KBM-7 (cell line): ENCODE data around the gene LAIR2.

Experiments used
- DNase-seq: peaks from one replicate; pipeline ENCODE4 v3.0.0-alpha.2; 2015
- in situ Hi-C: fragments of 300-500 bp; cut with MboI; formaldehyde crosslinking; loops from 2 replicates; pipeline ENCODE4 v1.14.3; 2020; ENCODE audit warnings: low sequenced_read_pairs, low pct_unique_long_range_greater_than_20kb, mixed read lengths

LAIR2 gene, protein sequence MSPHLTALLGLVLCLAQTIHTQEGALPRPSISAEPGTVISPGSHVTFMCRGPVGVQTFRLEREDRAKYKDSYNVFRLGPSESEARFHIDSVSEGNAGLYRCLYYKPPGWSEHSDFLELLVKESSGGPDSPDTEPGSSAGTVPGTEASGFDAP

DNA sequence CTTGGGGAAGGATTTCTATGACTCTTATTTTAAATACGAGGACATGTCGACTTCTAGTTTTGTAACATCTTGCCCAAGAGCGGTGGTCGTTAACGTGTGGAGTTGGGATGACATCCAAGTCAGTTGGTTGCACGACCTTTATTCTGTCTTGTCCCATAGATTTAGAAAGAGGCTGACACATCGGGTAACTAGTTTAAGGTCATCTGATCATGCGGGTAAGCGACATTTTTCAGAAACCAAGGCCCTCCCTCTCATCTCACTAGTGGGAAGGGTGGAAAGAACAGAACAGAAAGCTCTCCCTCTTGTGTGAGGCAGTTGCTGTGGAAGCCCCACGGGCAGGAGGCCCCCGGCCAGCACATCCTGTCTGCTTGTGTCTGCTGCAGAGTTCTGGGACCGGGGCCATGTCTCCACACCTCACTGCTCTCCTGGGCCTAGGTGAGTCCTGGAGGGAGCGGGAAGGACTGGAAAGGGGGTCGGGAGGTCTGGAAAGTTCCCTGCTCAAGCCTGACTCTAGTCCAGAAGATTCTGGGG, at the start of gene LAIR2:
TSS of gene LAIR2 (plus strand) at position 314 of the 531 bp plus-strand sequence. CDS start at position 402, 88 bp downstream.
- DNase-seq, result no peak
- in situ Hi-C loops, result no loop called here

DNA sequence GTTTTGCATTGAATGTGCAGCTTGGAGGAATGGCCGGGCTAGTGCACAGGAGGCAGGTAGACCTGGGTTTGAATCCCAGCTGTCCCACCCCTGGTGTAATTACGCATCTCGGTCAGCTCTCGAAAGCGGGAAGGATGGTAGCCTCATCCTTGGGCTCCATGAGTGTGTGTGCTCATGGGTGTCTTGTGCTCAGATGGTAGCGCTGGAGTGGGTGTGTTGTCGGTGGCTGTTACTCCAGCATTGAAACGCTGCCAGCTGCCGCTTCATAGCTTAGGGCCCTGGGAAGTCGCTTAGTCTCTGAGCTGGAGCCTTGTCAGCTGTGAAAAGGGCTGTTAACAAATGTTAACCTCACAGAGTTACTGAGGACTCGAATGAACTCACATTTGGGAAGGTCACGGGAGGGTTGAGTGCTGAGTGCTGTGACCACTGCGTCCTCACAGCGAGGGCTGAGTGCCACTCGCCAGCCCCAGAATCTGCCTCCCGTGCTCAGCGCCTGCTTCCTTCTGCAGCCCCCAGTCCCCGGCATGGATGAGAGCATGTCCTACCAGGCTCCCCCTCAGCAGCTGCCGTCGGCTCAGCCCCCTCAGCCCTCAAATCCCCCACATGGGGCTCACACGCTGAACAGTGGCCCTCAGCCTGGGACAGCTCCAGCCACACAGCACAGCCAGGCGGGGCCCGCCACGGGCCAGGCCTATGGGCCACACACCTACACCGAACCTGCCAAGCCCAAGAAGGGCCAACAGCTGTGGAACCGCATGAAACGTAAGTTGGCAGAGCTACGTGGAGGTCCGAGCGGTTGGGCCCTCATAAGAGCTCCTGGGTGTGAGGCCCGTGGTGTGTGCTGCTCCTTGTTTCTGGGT, 48.5 kb upstream of the LAIR2 start:
- in situ Hi-C loops, result no loop called here
- no peak for DNase-seq

DNA sequence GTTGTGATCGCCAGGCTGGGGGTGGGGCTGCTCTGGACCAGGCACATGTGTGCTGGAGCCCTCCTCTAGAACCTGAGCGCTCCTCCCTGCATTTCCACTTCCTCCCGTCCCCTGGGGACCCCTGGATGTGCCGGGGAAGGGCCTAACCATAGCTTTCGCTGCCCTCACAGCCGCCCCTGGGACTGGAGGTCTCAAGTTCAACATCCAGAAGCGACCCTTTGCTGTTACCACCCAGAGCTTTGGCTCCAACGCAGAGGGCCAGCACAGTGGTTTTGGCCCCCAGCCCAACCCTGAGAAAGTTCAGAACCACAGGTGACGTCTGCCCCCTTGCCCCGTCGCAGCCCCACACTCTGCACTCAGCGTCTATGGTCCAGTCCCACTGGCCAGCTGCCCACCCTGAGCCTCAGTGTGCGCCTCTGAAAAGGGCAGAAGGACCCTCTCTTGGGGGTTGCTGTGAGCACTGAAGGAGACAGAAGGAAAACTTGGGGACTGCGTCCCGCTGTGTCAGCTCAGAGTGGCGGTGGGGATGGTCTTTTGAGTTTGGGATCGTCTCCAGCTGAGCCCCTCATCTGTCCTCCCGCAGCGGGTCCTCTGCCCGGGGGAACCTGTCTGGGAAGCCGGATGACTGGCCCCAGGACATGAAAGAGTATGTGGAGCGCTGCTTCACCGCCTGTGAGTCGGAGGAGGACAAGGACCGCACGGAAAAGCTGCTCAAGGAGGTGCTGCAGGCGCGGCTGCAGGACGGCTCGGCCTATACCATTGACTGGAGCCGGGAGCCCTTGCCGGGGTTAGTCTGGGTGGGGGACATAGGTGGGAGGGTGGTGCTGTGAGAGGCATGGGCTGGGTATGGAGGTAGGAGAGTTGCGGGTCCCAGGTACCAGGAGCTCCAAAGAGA, 47.6 kb upstream of the LAIR2 start:
- no peak for DNase-seq
- in situ Hi-C loops, result no loop called here

DNA sequence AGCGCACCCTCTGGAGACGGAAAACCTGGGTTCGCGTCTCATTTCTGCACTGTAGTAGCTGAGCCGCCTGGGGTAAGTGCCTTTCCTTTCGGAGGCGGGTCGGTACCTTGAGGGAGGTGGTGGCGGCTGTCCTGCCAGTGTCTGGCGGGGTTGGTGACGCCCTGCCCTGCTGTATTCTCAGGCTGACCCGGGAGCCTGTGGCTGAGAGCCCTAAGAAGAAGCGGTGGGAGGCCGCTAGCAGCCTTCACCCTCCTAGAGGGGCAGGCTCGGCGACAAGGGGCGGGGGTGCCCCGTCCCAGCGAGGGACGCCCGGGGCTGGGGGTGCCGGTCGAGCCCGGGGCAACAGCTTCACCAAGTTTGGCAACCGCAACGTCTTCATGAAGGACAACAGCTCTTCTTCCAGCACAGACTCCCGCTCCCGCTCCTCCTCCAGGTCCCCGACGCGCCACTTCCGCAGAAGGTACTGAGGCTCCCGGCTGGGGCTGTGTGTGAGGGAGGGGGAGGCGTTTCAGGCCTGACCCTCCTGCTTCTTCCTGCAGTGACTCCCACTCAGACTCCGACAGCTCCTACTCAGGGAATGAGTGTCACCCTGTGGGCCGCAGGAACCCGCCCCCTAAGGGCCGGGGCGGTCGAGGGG, 46.7 kb upstream of the LAIR2 start:
- in situ Hi-C loops, result no loop called here
- DNase-seq, result no peak

DNA sequence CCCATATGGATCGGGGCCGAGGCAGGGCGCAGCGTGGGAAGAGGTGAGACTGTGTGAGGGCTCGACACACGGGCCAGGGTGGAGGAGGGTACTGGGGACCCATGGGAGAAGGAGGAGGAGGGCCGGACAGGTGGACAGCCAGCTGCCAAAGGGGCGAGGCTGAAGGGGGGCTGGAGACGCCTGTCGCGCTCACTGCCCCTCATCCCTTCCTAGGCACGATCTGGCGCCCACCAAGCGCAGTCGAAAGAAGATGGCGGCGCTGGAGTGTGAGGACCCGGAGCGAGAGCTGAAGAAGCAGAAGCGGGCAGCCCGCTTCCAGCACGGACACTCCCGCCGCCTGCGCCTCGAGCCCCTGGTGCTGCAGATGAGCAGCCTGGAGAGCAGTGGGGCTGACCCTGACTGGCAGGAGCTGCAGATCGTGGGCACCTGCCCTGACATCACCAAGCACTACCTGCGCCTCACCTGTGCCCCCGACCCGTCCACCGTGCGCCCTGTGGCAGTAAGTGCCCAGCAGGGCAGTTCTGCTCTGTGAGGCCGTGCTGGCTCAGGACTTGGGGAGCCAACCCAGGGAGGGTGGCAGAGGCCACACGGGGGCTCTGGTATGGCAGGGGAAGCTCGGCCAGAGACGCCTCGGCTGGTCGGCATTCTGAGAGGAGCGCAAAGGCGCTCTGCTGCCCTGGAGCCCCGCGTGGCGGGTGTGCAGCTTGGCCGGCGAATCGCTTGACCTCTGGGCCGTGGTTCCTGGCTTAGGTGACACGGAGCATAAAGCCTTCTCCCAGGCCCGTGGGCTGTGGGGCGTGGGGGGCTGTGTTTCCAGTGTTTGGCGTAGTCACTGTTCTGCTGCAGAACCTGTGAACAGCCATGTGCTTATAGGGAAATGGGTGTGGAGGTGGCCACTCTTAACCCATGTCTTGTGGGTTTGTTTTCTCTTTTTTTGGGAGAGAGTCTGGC, 45.9 kb upstream of the LAIR2 start:
- in situ Hi-C loops, result no loop called here
- no peak for DNase-seq

DNA sequence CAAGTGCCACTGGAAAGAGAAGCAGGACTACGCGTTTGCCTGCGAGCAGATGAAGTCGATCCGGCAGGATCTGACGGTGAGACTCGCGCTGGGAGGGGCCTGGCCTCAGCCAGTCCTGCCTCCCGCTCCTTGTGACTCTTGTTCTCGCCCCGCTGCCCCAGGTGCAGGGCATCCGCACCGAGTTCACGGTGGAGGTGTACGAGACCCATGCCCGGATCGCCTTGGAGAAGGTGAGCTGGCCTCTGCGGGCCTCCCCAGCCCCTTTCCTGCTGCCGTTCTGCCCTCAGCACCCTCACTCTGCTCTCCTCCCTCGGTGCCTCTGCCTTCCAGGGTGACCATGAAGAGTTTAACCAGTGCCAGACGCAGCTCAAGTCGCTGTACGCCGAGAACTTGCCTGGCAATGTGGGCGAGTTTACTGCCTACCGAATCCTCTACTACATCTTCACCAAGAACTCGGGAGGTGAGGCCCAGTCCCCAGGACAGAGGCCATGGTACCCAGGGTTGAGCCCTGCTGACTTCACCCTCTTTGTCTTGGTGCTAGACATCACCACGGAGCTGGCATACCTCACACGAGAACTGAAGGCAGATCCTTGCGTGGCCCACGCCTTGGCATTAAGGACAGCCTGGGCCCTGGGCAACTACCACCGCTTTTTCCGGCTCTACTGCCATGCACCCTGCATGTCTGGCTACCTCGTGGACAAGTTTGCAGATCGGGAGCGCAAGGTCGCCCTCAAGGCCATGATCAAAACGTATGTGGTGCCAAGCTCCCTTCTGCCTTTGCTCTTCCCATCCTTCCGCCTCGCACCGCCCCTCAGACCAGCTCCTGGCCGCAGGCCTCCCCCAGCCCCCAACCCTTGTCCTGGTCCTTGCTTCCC, 44.6 kb upstream of the LAIR2 start:
- in situ Hi-C loops, result no loop called here
- DNase-seq, result no peak

DNA sequence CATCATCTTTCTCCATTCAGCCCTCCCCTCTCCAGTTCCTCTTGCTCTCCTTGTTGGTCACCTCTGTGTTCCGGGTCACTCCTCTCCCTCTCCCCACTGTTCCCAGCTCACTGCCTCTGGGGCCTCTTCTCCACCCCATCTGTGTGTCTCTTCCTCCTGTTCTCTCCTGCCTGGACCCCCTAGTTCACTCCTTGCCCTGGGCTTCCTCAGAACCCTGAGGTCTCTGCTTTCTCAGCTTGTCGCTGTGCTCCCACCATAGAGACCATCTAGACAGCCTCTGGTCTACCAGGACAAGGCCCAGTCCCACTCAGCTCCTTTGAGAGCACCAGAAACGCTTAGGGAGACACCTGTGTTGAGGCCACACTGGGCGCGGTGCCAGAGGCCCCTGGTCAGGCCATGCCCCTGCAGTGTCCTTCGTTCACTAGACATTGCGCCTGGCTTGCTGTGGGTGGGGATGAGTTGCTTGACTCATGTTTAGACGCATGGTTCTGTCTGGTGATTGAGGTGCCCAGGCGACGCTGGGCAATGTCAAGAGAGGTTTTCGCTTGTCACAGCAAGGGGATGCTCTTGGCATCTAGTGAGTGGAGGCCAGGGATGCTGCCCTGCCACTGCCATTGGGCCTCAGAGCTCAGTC, 43.9 kb upstream of the LAIR2 start:
- in situ Hi-C loops, result no loop called here
- DNase-seq, result no peak

DNA sequence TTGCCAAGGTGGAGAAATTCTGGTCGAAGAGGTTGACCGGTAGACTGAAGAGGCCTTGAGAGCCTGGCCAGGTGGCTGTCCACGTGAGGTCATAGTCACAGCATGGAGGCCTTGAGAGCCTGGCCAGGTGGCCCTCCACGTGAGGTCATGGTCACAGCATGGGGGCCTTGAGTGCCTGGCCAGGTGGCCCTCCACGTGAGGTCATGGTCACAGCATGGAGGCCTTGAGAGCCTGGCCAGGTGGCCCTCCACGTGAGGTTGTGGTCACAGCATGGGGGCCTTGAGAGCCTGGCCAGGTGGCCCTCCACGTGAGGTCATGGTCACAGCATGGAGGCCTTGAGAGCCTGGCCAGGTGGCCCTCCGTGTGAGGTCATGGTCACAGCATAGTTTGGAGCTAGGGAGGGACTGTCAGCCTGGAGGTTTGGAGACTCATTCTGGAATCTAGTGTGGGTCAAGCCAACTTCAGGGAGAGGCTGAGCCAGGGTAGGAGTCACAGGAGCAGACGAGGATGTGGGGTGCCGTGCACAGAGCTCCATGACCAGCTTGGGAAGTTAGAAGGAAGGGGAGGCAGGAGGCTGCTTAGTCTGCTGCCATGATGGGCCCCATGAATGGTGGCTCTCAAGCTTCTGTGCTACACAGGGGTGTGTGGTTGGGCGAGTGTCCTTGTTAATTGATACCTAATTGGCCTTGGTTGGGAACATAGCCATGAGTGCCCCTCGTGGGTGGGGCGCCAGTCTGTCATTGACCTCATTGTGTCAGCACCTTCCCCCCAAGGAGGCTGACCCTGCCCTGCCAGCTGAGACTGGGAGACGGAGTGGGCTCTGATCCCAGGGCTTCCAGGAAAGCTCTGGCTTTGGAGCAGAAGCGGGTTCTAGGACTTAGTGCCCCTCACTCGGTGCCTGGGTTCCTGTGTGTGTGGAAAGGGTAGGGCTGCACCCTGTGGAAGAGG, 43.1 kb upstream of the LAIR2 start:
- in situ Hi-C loops, result no loop called here
- no peak for DNase-seq

DNA sequence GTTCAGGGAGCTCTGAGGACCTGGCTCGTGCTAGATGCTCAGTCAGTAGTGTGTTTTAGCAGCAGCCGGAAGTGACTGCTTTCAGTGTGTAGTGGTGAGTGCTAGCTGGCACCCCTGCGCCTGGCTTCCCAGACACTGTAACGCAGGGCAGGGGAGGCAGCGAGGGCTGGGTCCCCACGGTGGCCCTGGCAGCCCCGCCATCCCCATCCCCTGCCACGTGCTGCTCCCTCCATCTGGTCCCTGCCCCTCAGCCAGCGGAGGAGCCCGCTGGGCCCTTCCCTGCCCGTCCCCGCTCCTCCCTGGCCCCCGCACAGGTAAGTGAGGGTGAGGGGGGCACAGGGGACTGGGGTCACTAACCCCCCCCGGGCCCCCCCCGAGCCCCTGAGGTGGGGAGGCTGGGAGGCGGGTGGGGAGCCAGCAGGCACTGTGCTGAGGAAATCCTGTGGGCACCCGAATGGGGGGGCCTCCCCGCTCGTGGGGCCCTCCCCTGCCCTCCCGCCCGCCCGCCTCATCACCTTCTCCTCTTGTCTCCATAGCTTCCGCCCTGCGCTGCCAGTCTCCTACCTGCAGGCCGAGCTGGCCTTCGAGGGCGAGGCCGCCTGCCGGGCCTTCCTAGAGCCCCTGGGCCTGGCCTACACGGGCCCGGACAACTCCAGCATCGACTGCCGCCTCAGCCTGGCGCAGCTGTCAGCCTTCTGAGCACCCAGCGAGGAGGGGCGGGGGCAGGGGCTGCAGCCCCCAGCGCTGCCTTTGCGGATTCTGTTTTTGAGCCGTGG, 42.2 kb upstream of the LAIR2 start:
- no peak for DNase-seq
- in situ Hi-C loops, result no loop called here

DNA sequence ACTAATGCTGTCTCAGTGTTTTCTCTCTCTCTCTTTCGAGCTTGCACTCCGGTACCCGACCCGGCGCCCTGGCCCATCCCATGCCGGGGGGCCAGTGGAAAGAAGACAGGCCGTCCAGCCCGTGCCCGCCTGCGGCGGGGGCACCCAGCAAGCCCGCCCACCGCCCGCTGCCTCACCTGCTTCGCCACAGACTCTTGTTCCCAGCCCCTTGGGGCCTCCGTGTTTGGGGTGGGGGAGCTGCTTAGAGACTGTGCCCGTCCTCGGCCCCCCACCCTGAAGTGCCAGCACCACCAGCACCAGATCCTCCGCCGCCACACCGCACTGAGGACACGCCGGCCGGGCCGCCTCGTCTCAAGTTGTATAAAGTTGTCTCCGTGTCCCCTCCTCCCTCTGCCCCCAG, 41.4 kb upstream of the LAIR2 start:
- DNase-seq, result no peak
- in situ Hi-C loops, result no loop called here

DNA sequence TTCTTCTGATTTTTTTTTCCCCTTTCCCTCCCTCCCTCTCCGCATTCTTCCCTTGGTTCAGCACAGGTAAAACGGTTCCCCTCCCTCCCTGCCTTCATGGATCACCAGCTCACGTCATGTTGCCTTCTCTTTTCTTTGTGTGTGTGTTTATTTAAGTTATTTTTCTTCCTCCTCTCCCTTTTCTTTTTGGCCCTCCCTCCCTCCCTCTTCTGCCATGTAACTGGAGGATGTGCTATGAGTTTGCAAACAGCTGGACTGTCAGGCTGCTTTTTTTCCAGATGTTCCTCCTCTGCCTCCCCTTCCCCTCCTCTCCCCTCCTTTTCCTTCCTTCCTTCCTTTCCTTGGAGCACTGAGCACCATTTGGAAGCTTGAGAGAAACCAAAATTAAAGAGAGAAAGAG, 41.0 kb upstream of the LAIR2 start:
- in situ Hi-C loops, result no loop called here

DNA sequence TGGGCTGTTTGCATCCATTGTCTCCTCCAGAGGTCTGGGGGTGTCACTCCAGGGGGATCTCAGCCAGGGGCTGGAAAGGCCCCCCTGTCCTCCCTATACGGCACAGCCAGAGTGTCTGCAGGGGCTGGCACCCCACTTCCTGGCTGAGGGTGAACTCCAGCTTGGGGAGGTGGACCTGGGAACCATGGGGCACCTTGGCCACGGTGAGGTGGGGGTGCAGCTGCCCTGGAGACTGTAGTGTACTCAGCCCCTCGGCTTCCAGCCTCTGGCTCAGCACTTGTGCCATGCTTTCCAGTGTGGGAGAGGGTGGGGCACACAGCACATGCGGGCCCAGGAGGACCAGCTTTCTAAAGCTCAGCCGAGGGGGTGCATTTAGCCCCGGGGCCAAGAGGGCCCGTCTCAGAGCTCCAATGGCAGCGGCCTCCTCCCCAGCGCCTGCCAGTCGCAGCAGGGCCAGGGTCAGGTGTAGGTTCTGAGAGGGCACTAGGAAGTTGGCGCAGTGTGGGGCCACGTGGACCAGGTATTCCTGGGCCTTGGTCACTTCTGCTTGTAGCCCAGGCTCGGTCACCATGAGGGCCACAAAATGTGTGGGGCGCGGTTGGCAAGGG, 40.5 kb upstream of the LAIR2 start:
- DNase-seq, result no peak
- in situ Hi-C loops, result no loop called here

More for the DNA sequence above, 41.0 kb upstream of the LAIR2 start:
- DNase-seq, result no peak

DNA sequence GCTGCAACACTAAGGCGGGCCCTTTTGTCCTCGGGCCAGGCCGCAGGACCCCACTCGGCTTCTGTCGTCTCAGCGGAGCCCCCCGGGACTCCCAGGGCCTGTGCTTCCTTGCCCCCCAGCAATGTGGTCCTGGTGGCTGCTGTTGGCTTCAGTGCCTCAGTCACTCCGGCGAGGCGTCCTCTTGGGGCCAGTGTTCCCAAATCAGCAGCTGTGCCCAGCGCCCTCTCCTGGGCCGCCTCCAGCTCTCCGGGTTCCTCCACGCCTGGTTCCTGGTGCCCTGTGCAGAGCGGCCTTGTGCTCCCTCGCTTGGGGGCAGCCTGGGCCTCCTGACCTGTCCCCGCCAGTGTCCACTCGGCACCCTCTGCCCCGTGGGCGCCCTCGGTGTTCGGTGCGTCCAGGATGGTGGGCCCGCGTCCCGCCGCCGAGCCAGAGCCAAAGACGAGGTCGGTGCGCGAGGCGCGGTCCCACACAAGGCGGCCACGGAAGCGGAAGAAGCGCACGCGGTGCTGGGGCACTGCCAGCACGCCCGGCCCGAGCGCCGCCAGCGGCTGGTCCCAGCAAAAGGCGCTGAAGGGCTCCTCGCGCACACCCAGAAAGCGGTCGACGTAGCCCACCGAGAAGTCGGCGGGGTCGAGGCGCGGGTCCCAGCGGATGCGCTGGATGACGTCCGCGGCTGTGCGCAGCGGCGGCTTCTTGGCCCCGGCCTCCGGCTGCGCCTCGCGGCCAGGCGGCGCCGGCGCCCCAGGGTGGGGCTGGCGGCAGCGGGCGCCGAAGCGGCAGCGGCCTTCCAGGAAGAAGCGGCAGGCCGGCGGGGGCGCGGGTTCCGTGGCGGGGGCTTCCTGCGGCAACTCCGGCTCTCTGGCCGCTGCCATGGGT, 39.7 kb upstream of the LAIR2 start:
- DNase-seq, result peak; percentile 80
- in situ Hi-C loops, result no loop called here

DNA sequence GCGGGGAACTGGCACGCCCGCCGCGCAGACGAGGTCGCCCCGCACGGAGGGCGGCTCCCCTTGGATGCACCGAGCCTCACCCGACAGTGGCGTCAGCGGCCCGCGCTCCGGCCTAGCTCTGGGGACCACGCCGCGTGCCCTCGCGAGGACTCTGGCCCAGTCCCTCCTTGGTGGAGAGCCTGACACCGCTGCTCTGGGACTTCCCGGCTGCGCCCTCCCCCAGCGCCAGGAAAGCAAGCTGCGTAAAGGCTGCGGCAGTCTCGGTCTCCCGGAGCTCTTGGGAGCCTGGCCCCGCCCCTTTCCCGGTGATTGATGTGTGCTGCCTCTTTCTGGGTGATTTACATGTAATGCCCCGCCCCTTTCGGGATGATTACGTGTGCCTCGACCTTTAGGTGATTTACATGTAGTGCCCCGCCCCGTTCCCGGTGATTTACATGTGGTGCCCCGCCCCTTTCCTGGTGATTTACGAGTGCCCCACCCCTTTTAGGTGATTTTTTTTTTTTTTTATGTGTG, 39.0 kb upstream of the LAIR2 start, which contains the start of gene LENG9:
TSS of gene LENG9 (minus strand) at position 248 of the 513 bp plus-strand sequence. CDS start 252 bp downstream, outside the sequence.
- peak; percentile 97 for DNase-seq
- in situ Hi-C loops, result no loop called here
